CD4-positive, CD25-positive, alpha-beta regulatory T cell (primary cell): Measurements from ENCODE around the gene SAT2. TPM values are rescaled to one million over a fixed set of nuclear protein-coding genes. Genes with fewer than 3 reads are reported as not detected.
A peak's percentile ranks its signal among the peaks of the same experiment; 100 is the strongest.

Experiments
- ATAC-seq, 2 donors: fragments of 150-1000 bp; cut with Tn5 transposase; one replicate each; pipeline ENCODE4 v1.10.0; 2021; ENCODE audit warnings: low read depth in 2 of 2, moderate number of reproducible peaks in 2 of 2, moderate library complexity in 1 of 2
- DNase-seq, 3 donors: peaks; one replicate each; pipeline versions ENCODE4 v3.0.0 to v3.0.0-alpha.2; 2012 to 2022; ENCODE audit warnings: mixed read lengths in 1 of 3
- H3K27ac ChIP-seq: one replicate; pipeline ENCODE4 v1.7.0; 2013; ENCODE audit warnings: mild to moderate bottlenecking, low read length; ENCODE audit not compliant: insufficient read depth, poor library complexity, severe bottlenecking
- H3K27me3 ChIP-seq: one replicate; pipeline ENCODE4 v1.7.0; 2013; ENCODE audit warnings: low read length; ENCODE audit not compliant: control insufficient read depth, insufficient read depth
- H3K36me3 ChIP-seq: one replicate; pipeline ENCODE4 v1.7.0; 2013; ENCODE audit warnings: mild to moderate bottlenecking, low read length, moderate library complexity; ENCODE audit not compliant: control insufficient read depth, insufficient read depth
- H3K4me1 ChIP-seq: 2 replicates; pipeline ENCODE4 v1.7.0; 2013; ENCODE audit warnings: mild to moderate bottlenecking, low read length; ENCODE audit not compliant: insufficient read depth, control insufficient read depth, poor library complexity, severe bottlenecking
- H3K4me3 ChIP-seq: one replicate; pipeline ENCODE4 v1.7.0; 2013; ENCODE audit warnings: low read depth, mild to moderate bottlenecking, low read length, moderate library complexity
- H3K9me3 ChIP-seq, 2 experiments: 1 replicate in 1 of 2; 2 replicates in 1 of 2; pipeline ENCODE4 v1.7.0; 2013; ENCODE audit warnings: low read length in 2 of 2, mild to moderate bottlenecking in 1 of 2, moderate library complexity in 1 of 2; ENCODE audit not compliant: control insufficient read depth in 2 of 2
- H3K27ac Mint-ChIP-seq, 3 donors: one replicate each; pipeline ENCODE4 v1.8.0; 2020 to 2022; ENCODE audit warnings: mild to moderate bottlenecking in 3 of 3, mixed read lengths in 3 of 3, moderate library complexity in 2 of 3
- H3K27me3 Mint-ChIP-seq: one replicate; pipeline ENCODE4 v1.8.0; 2022; ENCODE audit warnings: mild to moderate bottlenecking, mixed read lengths
- H3K36me3 Mint-ChIP-seq: one replicate; pipeline ENCODE4 v1.8.0; 2020; ENCODE audit warnings: mixed read lengths
- H3K4me1 Mint-ChIP-seq, 4 donors: one replicate each; pipeline ENCODE4 v1.8.0; 2020 to 2022; ENCODE audit warnings: mixed read lengths in 4 of 4, mild to moderate bottlenecking in 1 of 4
- H3K4me3 Mint-ChIP-seq, 4 donors: one replicate each; pipeline ENCODE4 v1.8.0; 2020 to 2022; ENCODE audit warnings: mild to moderate bottlenecking in 4 of 4, mixed read lengths in 4 of 4, moderate library complexity in 3 of 4
- H3K9me3 Mint-ChIP-seq, 7 donors: one replicate each; pipeline ENCODE4 v1.8.0; 2020 to 2022; ENCODE audit warnings: mixed read lengths in 7 of 7, mild to moderate bottlenecking in 3 of 7, moderate library complexity in 2 of 7
- polyA plus RNA-seq, 4 donors: library from polyadenylated mRNA; unstranded; fragments of 300-500 nt; fragmentation: Illumina TruSeq; gene quantifications; one replicate each; pipeline ENCODE4 v1.2.3, GENCODE V29; 2021
- total RNA-seq: library from RNA; stranded (reverse); gene quantifications from one replicate; pipeline ENCODE4 v1.2.3, GENCODE V29; 2022

SAT2 gene
- total RNA-seq (36.9 TPM), polyA plus RNA-seq (10 to 100 TPM; 26.7 to 36.5 (median 30.3) TPM)

DNA sequence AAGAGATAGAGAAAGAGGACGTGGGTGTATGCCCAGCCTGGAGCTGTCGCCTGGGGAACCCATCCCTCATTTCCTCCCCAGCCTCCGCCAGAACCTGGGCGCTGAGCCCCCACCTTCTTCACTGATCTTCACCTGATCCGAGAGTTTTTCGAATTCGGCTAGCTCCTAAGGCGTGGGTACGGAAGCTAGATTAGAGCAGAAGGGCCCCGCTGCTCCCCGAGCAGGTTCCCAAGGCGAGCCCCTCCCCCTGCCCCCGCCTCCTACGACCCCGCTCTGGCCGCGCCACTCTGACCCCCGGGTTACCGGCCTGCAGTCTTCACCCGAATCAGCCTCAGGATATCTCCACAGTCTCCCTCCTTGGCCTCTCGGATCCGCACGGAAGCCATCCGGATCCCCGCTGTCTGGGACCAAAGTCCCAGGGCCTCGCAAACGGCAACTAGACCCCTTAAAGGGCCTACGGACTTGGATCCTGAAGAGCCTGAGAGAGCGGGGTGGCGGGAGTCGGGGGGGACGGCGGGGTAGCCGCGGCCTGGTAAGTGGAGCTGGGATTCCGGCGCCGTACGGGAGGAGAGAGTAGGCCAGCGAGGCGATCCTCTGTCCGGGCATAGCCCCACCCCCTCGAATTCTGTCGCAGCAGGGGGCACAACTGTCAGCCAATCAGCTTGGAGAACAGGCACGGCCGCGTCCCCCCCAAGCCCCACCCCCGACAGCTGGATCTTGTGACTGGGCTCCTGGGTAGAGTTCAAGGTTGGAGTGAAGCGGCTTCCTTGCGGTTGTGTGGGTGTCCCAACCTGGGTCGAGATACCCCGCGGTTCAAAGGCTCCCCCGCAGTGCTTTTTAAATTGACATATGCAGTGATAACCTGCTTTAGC, at the start of gene SAT2:
SAT2 (minus strand) TSS at position 572 of the 872 bp plus-strand sequence; CDS start at position 386, 186 bp downstream.
- peak within 1 kb of the TSS; percentile 90 to 94 (median 92) for H3K4me3 Mint-ChIP-seq
- no peaks in the 10 kb centered on the region for H3K9me3 ChIP-seq

DNA sequence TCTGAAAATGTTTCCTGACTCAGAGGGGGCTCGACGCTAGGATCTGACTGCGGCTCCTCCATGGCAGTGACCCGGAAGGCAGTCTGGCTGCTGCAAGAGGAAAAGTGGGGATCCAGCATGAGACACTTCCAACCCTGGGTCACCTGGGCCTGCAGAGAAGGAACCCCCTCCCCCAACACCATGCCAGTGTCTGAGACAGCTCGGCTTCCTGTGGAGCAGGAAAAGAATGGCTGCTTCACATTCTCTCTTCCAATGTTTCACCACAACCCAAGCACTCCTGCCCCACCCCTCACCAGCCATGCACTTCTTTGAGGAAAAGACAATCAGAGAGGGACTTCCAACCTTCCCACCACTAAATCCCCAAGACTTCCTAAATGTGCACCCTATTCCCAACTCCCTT, 48.9 kb upstream of the SAT2 start:
- Histone ChIP-seq H3K27me3 (no peaks in the 10 kb centered on the region), H3K4me1 (no peaks in the 10 kb centered on the region), H3K27ac (no peak overlapping the region), H3K4me3 (no peak overlapping the region), H3K36me3 (peaks cover 39% of the 10 kb centered on the region), H3K9me3 (peaks cover 6 to 8% of the 10 kb centered on the region in 2 experiments)
- Mint-ChIP-seq H3K36me3 (peaks cover 30% of the 10 kb centered on the region), H3K27ac (no peak overlapping the region), H3K9me3 (peaks cover 0 to 8% (median 0%) of the 10 kb centered on the region in 7 donors), H3K4me3 (no peak overlapping the region), H3K4me1 (peaks cover 0 to 23% (median 6%) of the 10 kb centered on the region in 4 donors), H3K27me3 (no peaks in the 10 kb centered on the region)
- no peak for ATAC-seq
- DNase-seq: no peak

More for the DNA sequence above, at the start of gene SAT2:
- ATAC-seq: peak; percentile 89 to 92
- Mint-ChIP-seq H3K9me3 (no peaks in the 10 kb centered on the region), H3K4me1 (peaks cover 0 to 21% (median 13%) of the 10 kb centered on the region in 4 donors), H3K27me3 (no peaks in the 10 kb centered on the region), H3K27ac (peak within 1 kb of the TSS; percentile 90 to 93 (median 93)), H3K36me3 (no peaks in the 10 kb centered on the region)
- peak within 1 kb of the TSS; percentile 75 for H3K4me3 ChIP-seq
- H3K4me1 ChIP-seq: peaks cover 17% of the 10 kb centered on the region
- peak; percentile 75 to 94 (median 82) for DNase-seq
- H3K27ac ChIP-seq: peak within 1 kb of the TSS; percentile 73
- no peaks in the 10 kb centered on the region for H3K27me3 ChIP-seq
- H3K36me3 ChIP-seq: no peaks in the 10 kb centered on the region

DNA sequence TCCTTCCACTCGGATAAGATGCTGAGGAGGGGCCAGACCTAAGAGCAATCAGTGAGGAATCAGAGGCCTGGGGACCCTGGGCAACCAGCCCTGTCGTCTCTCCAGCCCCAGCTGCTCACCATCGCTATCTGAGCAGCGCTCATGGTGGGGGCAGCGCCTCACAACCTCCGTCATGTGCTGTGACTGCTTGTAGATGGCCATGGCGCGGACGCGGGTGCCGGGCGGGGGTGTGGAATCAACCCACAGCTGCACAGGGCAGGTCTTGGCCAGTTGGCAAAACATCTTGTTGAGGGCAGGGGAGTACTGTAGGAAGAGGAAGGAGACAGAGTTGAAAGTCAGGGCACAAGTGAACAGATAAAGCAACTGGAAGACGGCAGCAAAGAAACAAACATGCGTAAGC, 47.3 kb upstream of the SAT2 start:
- Mint-ChIP-seq H3K36me3 (peaks cover 37% of the 10 kb centered on the region), H3K27me3 (no peaks in the 10 kb centered on the region), H3K4me3 (no peak overlapping the region), H3K9me3 (peaks cover 0 to 8% (median 0%) of the 10 kb centered on the region in 7 donors), H3K27ac (peak overlapping the region in 1 of 3 donors; percentile 46), H3K4me1 (peaks cover 0 to 19% (median 6%) of the 10 kb centered on the region in 4 donors)
- H3K9me3 ChIP-seq: peaks cover 6 to 8% of the 10 kb centered on the region in 2 experiments
- no peak for DNase-seq
- no peaks in the 10 kb centered on the region for H3K27me3 ChIP-seq
- H3K27ac ChIP-seq: no peak overlapping the region
- peaks cover 50% of the 10 kb centered on the region for H3K36me3 ChIP-seq
- ATAC-seq: no peak
- H3K4me3 ChIP-seq: no peak overlapping the region
- H3K4me1 ChIP-seq: no peaks in the 10 kb centered on the region

DNA sequence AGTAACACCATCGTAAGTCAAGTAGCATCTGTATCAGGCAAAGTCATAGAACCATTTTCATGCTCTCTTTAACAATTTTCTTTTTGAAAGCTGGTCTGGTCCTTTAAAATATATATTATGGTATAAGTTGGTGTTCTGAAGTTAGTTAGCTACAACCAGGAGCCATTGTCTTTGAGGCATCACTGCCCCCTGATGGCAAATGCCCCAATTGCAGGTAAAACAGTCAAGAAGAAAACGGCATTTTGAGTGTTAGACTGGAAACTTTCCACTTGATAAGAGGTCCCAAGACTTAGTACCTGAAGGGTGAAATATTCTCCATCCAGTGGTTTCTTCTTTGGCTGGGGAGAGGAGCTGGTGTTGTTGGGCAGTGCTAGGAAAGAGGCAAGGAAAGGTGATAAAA, 45.6 kb upstream of the SAT2 start:
- Mint-ChIP-seq H3K9me3 (peaks cover 0 to 8% (median 0%) of the 10 kb centered on the region in 7 donors), H3K4me3 (no peak overlapping the region), H3K36me3 (peaks cover 46% of the 10 kb centered on the region), H3K27ac (no peak overlapping the region), H3K4me1 (peaks cover 0 to 13% (median 5%) of the 10 kb centered on the region in 4 donors), H3K27me3 (no peaks in the 10 kb centered on the region)
- H3K4me1 ChIP-seq: no peaks in the 10 kb centered on the region
- no peaks in the 10 kb centered on the region for H3K27me3 ChIP-seq
- DNase-seq (peak in 1 of 3 donors; percentile 52), ATAC-seq (no peak)
- H3K9me3 ChIP-seq: peaks cover 6 to 8% of the 10 kb centered on the region in 2 experiments
- no peak overlapping the region for H3K27ac ChIP-seq
- H3K36me3 ChIP-seq: peaks cover 66% of the 10 kb centered on the region
- H3K4me3 ChIP-seq: no peak overlapping the region

DNA sequence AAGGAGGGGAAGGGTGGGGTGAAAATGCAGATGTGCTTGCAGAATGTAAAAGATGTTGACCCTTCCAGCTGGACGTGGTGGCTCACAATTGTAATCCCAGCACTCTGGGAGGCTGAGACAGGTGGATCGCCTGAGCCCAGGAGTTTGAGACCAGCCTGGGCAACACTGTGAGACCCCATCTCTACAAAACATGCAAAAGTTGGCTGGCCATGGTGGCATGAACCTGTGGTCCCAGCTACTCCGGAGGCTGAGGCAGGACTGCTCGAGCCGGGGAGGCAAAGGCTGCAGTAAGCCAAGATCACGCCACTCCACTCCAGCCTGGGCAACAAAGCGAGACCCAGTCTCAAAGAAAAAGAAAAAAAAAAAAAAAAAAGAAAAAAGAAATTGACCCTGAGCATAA, 40.9 kb upstream of the SAT2 start:
- H3K4me3 Mint-ChIP-seq: no peak overlapping the region
- DNase-seq (no peak), ATAC-seq (no peak)
- Histone ChIP-seq H3K27ac (no peak overlapping the region), H3K9me3 (peaks cover 4% of the 10 kb centered on the region in 2 experiments), H3K4me3 (no peak overlapping the region), H3K36me3 (peaks cover 46% of the 10 kb centered on the region), H3K4me1 (no peaks in the 10 kb centered on the region), H3K27me3 (no peaks in the 10 kb centered on the region)
- H3K36me3 Mint-ChIP-seq: peaks cover 30% of the 10 kb centered on the region
- no peak overlapping the region for H3K27ac Mint-ChIP-seq
- no peaks in the 10 kb centered on the region for H3K27me3 Mint-ChIP-seq
- peaks cover 0 to 3% (median 0%) of the 10 kb centered on the region in 7 donors for H3K9me3 Mint-ChIP-seq
- H3K4me1 Mint-ChIP-seq: no peaks in the 10 kb centered on the region

GRCh38 chr17:7667656-7668406, 40.2 kb upstream of the SAT2 start:
- Histone ChIP-seq H3K9me3 (no peaks in the 10 kb centered on the region), H3K4me3 (no peak overlapping the region), H3K36me3 (peaks cover 39% of the 10 kb centered on the region), H3K27me3 (no peaks in the 10 kb centered on the region), H3K4me1 (no peaks in the 10 kb centered on the region), H3K27ac (no peak overlapping the region)
- Mint-ChIP-seq H3K4me3 (no peak overlapping the region), H3K36me3 (peaks cover 25% of the 10 kb centered on the region), H3K9me3 (no peaks in the 10 kb centered on the region), H3K27ac (no peak overlapping the region), H3K4me1 (no peaks in the 10 kb centered on the region), H3K27me3 (no peaks in the 10 kb centered on the region)
- DNase-seq: no peak
- ATAC-seq: no peak

DNA sequence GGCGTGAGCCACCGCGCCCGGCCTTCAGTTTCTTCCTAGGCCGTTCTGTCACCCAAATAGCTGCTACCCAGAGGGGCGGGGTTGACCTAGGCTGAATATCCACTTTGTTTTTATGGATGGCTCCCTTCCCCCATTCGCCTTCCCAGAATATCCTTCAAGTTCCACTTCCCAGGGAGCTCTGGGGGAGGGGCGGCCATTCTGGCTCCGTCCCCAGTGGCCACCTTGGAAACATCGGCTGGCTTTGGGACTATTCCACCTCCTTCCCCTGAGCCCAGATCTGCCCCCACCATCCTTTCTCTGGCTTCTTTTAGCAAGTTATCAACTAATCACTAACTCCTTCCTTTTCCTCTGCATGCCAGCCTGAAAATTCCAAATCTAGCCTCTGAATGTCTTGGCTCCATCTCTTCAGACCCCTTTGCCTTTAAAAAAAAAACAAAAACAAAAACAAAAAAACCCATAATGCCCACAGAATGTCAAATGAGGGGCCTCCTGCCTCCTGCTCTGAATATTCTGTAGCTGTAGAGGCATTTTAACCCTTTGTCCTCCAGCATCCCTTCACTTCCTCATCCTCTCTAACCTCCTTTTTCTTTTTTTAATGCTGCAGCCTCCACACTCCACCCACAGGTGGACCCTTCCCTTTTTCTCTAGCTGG, 29.5 kb upstream of the SAT2 start:
- Mint-ChIP-seq H3K4me1 (peaks cover 0 to 5% (median 1%) of the 10 kb centered on the region in 4 donors), H3K4me3 (peak overlapping the region in 1 of 4 donors; percentile 59), H3K36me3 (no peaks in the 10 kb centered on the region), H3K9me3 (no peaks in the 10 kb centered on the region), H3K27me3 (peaks cover 32% of the 10 kb centered on the region), H3K27ac (no peak overlapping the region)
- DNase-seq (no peak), ATAC-seq (no peak)
- Histone ChIP-seq H3K9me3 (no peaks in the 10 kb centered on the region), H3K27me3 (peaks cover 10% of the 10 kb centered on the region), H3K4me1 (no peaks in the 10 kb centered on the region), H3K27ac (no peak overlapping the region), H3K4me3 (no peak overlapping the region), H3K36me3 (no peaks in the 10 kb centered on the region)
